HG02870 (cell line): ENCODE measurements around the gene RABGAP1L.
"Not testable (repeated sequence)": the region's sequence is repeated elsewhere in the genome, so short reads cannot be mapped to it uniquely, and the experiment has no call there.

Experiments
- ATAC-seq: cut with Tn5 transposase; IDR thresholded peaks from one replicate; pipeline ENCODE4 v1.9.1; 2021; ENCODE audit warnings: mild to moderate bottlenecking, moderate library complexity; ENCODE audit not compliant: unreplicated experiment

RABGAP1L gene

GRCh38 chr1:174543421-174543820 is 384.1 kb downstream of the RABGAP1L start:
- ATAC-seq = not testable (repeated sequence)

- ATAC-seq = no peak
Measured at GRCh38 chr1:174550296-174550695, 391.0 kb downstream of the RABGAP1L start.

- no peak for ATAC-seq
Measured at GRCh38 chr1:174556392-174556791, 397.1 kb downstream of the RABGAP1L start.

- no peak for ATAC-seq
Measured at GRCh38 chr1:174568551-174568950, 409.2 kb downstream of the RABGAP1L start.

- no peak for ATAC-seq
Measured at GRCh38 chr1:174569240-174569639, 409.9 kb downstream of the RABGAP1L start.

- no peak for ATAC-seq
Measured at GRCh38 chr1:174572771-174573170, 413.5 kb downstream of the RABGAP1L start.

GRCh38 chr1:174576120-174576519 is 416.8 kb downstream of the RABGAP1L start:
- ATAC-seq = not testable (repeated sequence)

GRCh38 chr1:174577681-174578080 is 418.4 kb downstream of the RABGAP1L start:
- ATAC-seq = no peak

- ATAC-seq = no peak
Measured at GRCh38 chr1:174580801-174581200, 421.5 kb downstream of the RABGAP1L start.

GRCh38 chr1:174583316-174583715 is 424.0 kb downstream of the RABGAP1L start:
- ATAC-seq = no peak

GRCh38 chr1:174584071-174584470 is 424.8 kb downstream of the RABGAP1L start:
- ATAC-seq = no peak

GRCh38 chr1:174588618-174589017 is 429.3 kb downstream of the RABGAP1L start:
- ATAC-seq = not testable (repeated sequence)

GRCh38 chr1:174605198-174605597 is 445.9 kb downstream of the RABGAP1L start:
- ATAC-seq = peak; percentile 66

- ATAC-seq = no peak
Measured at GRCh38 chr1:174606471-174606870, 447.2 kb downstream of the RABGAP1L start.

- ATAC-seq = not testable (repeated sequence)
Measured at GRCh38 chr1:174617905-174618304, 458.6 kb downstream of the RABGAP1L start.

- no peak for ATAC-seq
Measured at GRCh38 chr1:174623324-174624035, 464.2 kb downstream of the RABGAP1L start.

GRCh38 chr1:174626031-174627025 is 467.0 kb downstream of the RABGAP1L start:
- ATAC-seq = no peak

GRCh38 chr1:174637487-174637886 is 478.2 kb downstream of the RABGAP1L start:
- no peak for ATAC-seq

GRCh38 chr1:174639461-174639860 is 480.1 kb downstream of the RABGAP1L start:
- ATAC-seq = no peak

- no peak for ATAC-seq
Measured at GRCh38 chr1:174640783-174641182, 481.5 kb downstream of the RABGAP1L start.

GRCh38 chr1:174642393-174642792 is 483.1 kb downstream of the RABGAP1L start:
- no peak for ATAC-seq

- ATAC-seq = no peak
Measured at GRCh38 chr1:174643206-174643605, 483.9 kb downstream of the RABGAP1L start.
